Pancreas (tissue), 10 donors: ENCODE measurements around the gene CARD9. TPM values are rescaled to one million over a fixed set of nuclear protein-coding genes. Genes with fewer than 3 reads are reported as not detected.

Experiments
- ATAC-seq, 4 donors: fragments of 200-7000 bp; cut with Tn5 transposase; one replicate each; pipeline versions ENCODE4 v1.8.0 to v1.9.1; 2020; ENCODE audit warnings: mild to moderate bottlenecking in 4 of 4, moderate library complexity in 4 of 4
- DNase-seq, 6 donors: peaks; one replicate each; pipeline ENCODE4 v3.0.0-alpha.2; 2020
- FAIRE-seq: peaks from 2 replicates; lab custom pipeline; 2012; peaks lifted over from hg19 to GRCh38; lab: Jason Lieb, UNC
- H3K27ac ChIP-seq, 4 donors: fragments of 200-600 bp; sonication (generic); 1 replicate in 3 of 4; 2 replicates in 1 of 4; pipeline versions ENCODE4 v1.5.0 to v1.8.0; 2020
- H3K27me3 ChIP-seq, 4 donors: fragments of 200-600 bp; one replicate each; pipeline ENCODE4 v1.8.0; 2021
- H3K36me3 ChIP-seq, 3 donors: fragments of 200-600 bp; sonication (generic) in 1 of 3; one replicate each; pipeline versions ENCODE4 v1.5.0 to v1.8.0; 2020 to 2021
- H3K4me1 ChIP-seq, 3 donors: fragments of 200-600 bp; one replicate each; pipeline ENCODE4 v1.8.0; 2021
- H3K4me3 ChIP-seq, 4 donors: fragments of 200-600 bp; sonication (generic) in 2 of 4; one replicate each; pipeline versions ENCODE4 v1.5.0 to v1.8.0; 2020 to 2021
- H3K9me3 ChIP-seq, 4 donors: fragments of 200-600 bp; one replicate each; pipeline ENCODE4 v1.8.0; 2021
- WGBS, 2 donors: extraction: QIAGEN DNeasy Blood & Tissue Kit; methylation state at CpG; one replicate each; pipeline ENCODE4 v1.1.7; 2013; 5-methylcytosine and 5-hydroxymethylcytosine counted together
- intact Hi-C, 3 donors: fragments of 100-400 bp; cut with DNase I; formaldehyde crosslinking; loops; one replicate each; pipeline versions ENCODE4 v1.11.1 to v1.14.2; 2022
- polyA plus RNA-seq, 2 donors: library from polyadenylated mRNA; stranded (reverse); fragments of 200-250 nt; gene quantifications; one replicate each; pipeline ENCODE4 v1.2.3, GENCODE V29; 2013
- total RNA-seq, 6 donors: library from RNA; stranded (reverse); fragmentation: NEBNext Ultra II Directional in 4 of 6; extraction: Animal tissue kit (Norgen Biotek cat#: 25700) in 4 of 6; gene quantifications; one replicate each; pipeline versions ENCODE4 v1.2.1 to v1.2.4, GENCODE V29; 2021 to 2023
- TF ChIP-seq, protein P1 (sequence below), 4 donors: fragments of 200-600 bp; sonication (generic) in 3 of 4; IDR thresholded peaks; one replicate each; pipeline versions ENCODE4 v1.5.0 to v1.8.0; 2021; ENCODE audit warnings: antibody characterized with exemption in 4 of 4
- donor health status: healthy with polysubstance abuse.
- donor health status: DM: no; HTN: no; CAD: no; lungs with moderate emphysema.
- donor health status: DM: no; HTN: no; CAD: no.
- donor health status: control.
- donor health status: control.
- donor health status: Bipolar disorder and iron deficiency.
- donor health status: DM: yes; HTN: yes; CAD: no.
- donor health status: DM: no; HTN: no; CAD: no.
- donor health status: DM: no; HTN: no; CAD: no.
- donor health status: DM: yes; HTN: yes; CAD: no.

CARD9 gene
- total and polyA plus RNA-seq, 8 donors, result 0.23 to 5.1 (median 1.1) TPM

GRCh38 chr9:136339173-136339957, 34.1 kb downstream of the CARD9 start:
- FAIRE-seq, result no peak
- 37 to 44% methylated on average over 29 to 32 of the region's 32 CpGs for WGBS, 2 donors
- Histone ChIP-seq H3K9me3 (no peaks in the 10 kb centered on the region), H3K4me3 (peak overlapping the region in 2 of 4 donors; percentile 18 to 23), H3K36me3 (no peaks in the 10 kb centered on the region), H3K27ac (peak overlapping the region; percentile 80 to 88 (median 86)), H3K4me1 (peaks cover 7 to 24% (median 14%) of the 10 kb centered on the region in 3 donors), H3K27me3 (no peaks in the 10 kb centered on the region)
- peak; percentile 46 to 83 (median 68) for ATAC-seq
- intact Hi-C loops, result no loop called here
- DNase-seq, result peak; percentile 78 to 94 (median 89)
- TF ChIP-seq, protein P1, sequence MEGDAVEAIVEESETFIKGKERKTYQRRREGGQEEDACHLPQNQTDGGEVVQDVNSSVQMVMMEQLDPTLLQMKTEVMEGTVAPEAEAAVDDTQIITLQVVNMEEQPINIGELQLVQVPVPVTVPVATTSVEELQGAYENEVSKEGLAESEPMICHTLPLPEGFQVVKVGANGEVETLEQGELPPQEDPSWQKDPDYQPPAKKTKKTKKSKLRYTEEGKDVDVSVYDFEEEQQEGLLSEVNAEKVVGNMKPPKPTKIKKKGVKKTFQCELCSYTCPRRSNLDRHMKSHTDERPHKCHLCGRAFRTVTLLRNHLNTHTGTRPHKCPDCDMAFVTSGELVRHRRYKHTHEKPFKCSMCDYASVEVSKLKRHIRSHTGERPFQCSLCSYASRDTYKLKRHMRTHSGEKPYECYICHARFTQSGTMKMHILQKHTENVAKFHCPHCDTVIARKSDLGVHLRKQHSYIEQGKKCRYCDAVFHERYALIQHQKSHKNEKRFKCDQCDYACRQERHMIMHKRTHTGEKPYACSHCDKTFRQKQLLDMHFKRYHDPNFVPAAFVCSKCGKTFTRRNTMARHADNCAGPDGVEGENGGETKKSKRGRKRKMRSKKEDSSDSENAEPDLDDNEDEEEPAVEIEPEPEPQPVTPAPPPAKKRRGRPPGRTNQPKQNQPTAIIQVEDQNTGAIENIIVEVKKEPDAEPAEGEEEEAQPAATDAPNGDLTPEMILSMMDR (IDR thresholded peaks at IDR 0.05), result peak; percentile 85 to 96 (median 91)

- ATAC-seq, result no peak
- TF ChIP-seq, protein P1 (IDR thresholded peaks at IDR 0.05), result no peak
- FAIRE-seq, result no peak
- peaks cover 7 to 24% (median 14%) of the 10 kb centered on the region in 3 donors for H3K4me1 ChIP-seq
- H3K36me3 ChIP-seq, result no peaks in the 10 kb centered on the region
- WGBS, 2 donors, result 82 to 88% methylated on average over 23 to 25 of the region's 25 CpGs
- peak overlapping the region in 2 of 4 donors; percentile 85 to 88 for H3K27ac ChIP-seq
- H3K9me3 ChIP-seq, result no peaks in the 10 kb centered on the region
- no peaks in the 10 kb centered on the region for H3K27me3 ChIP-seq
- intact Hi-C loops, result no loop called here
- DNase-seq, result peak in 1 of 6 donors; percentile 63
- no peak overlapping the region for H3K4me3 ChIP-seq
Measured at GRCh38 chr9:136338511-136338910, 35.0 kb downstream of the CARD9 start.

DNA sequence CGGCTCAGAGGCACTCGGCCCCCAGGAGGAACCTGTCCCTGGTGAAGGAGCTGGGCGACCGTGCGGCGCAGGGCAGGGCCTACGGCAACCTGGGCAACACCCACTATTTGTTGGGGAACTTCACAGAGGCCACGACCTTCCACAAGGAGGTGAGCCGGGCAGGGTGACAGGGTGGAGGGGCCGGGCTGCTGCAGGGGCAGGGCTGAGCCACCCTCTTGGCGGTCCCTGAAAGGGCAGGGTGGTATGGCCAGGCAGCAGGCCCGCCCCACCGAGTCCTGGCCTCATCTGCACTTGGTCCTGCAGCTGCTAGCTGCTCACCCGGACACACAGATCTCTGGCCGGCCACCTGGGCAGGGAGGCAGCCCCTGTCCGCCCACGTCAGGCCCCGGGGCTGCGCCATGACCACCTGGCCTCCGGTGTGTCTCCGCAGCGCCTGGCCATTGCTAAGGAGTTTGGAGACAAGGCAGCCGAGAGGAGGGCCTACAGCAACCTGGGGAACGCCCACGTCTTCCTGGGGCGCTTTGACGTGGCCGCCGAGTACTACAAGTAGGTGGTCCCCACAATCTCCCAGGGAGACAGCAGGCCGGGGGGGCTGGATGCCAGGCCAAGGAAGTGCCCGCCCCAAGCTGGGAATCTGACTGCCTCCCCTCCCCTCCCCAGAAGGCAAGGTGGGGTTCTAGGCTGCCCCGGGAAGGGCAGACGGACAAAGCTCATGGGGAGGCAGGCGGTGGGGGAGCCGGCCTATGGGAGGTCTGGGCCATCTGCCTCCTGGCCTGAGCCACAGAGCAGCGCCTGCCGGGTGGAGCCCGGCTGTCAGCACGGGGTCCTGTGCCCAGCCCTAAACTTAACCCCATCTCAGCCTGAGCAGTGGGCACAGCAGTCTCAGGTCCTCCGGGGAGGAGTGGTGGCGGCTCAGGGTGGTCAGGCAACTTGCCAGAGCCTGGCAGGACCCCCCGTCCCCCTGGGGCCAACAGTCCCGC, 35.8 kb downstream of the CARD9 start:
- intact Hi-C loops, result no loop called here
- FAIRE-seq (no peak), ATAC-seq (no peak), DNase-seq (peak in 1 of 6 donors; percentile 55)
- Histone ChIP-seq H3K27me3 (no peaks in the 10 kb centered on the region), H3K36me3 (no peaks in the 10 kb centered on the region), H3K4me3 (no peak overlapping the region), H3K27ac (no peak overlapping the region), H3K9me3 (no peaks in the 10 kb centered on the region), H3K4me1 (peaks cover 7 to 21% (median 14%) of the 10 kb centered on the region in 3 donors)
- 89 to 90% methylated on average over 36 to 43 of the region's 43 CpGs for WGBS, 2 donors
- TF ChIP-seq, protein P1 (IDR thresholded peaks at IDR 0.05), result no peak

- Histone ChIP-seq H3K36me3 (no peaks in the 10 kb centered on the region), H3K4me1 (peaks cover 7 to 21% (median 14%) of the 10 kb centered on the region in 3 donors), H3K27me3 (no peaks in the 10 kb centered on the region), H3K27ac (no peak overlapping the region), H3K4me3 (no peak overlapping the region), H3K9me3 (no peaks in the 10 kb centered on the region)
- 94% methylated on average over 17 to 23 of the region's 23 CpGs for WGBS, 2 donors
- FAIRE-seq (no peak), DNase-seq (no peak), ATAC-seq (no peak)
- intact Hi-C loops, result no loop called here
- TF ChIP-seq, protein P1 (IDR thresholded peaks at IDR 0.05), result no peak
Measured at GRCh38 chr9:136336881-136337280, 36.6 kb downstream of the CARD9 start.
